ENCODE results near the gene DOCK1.

DOCK1 gene

DNA sequence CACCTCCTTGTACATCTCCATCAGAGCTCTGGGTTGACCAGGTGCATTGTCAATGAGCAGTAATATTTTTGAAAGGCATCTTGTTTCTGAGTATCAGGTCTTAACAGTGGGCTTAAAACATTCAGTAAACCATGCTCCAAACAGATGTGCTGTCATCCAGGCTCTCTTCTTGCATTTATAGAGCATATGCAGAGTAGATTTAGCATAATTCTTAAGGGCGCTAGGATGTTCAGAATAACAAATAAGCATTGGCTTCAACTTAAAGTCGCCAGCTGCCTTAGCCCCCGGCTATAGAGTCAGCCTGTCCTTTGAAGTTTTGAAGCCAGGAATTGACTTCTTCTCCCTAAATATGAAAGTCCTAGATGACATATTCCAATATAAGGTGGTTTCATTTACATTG is 421.7 kb downstream of the DOCK1 start:
- in situ Hi-C loops (cut with MboI; ENCODE audit: low sequenced_read_pairs) = no loop called here

DNA sequence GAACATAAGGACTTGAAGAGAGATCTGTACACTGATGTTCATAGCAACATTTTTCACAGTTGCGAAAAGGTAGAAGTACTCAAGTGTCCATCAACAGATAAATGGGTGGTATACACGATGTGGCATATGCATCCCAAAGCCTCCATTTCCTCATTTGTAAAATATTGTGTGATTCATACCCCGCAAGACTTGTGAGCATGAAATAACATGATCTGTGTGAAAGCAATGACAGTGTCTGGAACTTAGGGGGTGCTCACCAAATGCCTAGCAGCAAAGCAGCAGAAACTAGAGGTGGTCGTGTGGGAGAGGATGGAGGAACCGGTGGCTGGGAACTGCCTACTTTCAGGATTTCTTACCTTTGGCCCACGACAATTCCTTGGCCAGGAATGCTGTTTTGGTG is 426.5 kb downstream of the DOCK1 start:
- in situ Hi-C loops (cut with MboI; ENCODE audit: low sequenced_read_pairs) = no loop called here

DNA sequence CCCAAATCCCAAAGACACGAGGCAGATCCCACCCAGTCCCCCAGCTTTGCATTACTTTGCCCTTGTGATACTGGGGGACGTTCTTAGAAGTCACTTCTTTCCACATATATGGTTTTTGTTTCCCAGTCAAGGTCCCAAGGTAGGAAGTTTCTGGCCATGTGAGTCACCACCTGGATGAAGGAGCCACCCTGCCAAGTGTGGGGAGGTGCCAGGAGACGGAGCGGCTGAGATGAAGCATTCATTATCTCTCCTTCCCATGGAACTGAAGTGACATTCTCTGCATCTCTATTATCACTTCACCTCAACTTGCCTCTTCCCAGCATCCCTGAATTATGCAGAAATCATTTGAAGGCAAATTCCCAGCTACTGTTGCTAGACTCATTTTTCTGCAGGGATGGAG is 427.4 kb downstream of the DOCK1 start:
- in situ Hi-C loops (cut with MboI; ENCODE audit: low sequenced_read_pairs) = no loop called here

- in situ Hi-C loops (cut with MboI; ENCODE audit: low sequenced_read_pairs) = no loop called here
Observed at GRCh38 chr10:127337801-127338200, 432.6 kb downstream of the DOCK1 start.

DNA sequence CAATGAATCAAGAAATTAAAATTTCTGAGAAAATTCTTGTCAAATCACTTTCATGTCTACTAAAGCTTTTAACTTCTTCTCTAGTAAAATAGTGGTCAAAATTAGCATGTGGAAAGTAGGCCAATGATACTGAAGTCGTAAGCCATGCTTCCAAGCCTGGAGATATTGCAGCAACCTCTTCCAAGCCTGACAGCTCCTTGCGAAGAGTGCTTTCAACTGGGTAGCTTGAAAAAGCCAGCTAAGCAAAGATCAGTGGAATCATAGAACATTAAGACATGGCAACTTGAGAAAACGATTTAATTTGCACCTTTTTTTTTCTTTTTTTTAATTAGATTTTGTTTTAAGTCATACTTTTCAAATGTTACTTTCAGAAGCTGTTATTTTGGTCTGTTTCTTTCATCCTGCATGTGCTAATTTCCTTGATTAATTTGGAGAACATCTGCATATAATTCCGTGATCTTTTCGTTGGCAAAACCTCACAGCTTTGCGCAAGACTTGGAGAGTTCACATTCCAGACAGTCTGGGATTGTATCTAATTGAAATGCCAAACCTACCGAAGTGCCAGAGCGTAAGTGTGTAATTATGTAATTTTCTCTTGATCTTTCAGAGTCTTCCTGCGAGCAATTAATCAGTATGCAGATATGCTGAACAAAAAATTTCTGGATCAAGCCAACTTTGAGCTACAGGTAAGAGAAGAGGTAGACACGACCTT is 433.3 kb downstream of the DOCK1 start:
- in situ Hi-C loops (cut with MboI; ENCODE audit: low sequenced_read_pairs) = no loop called here

- in situ Hi-C loops (cut with MboI; ENCODE audit: low sequenced_read_pairs) = no loop called here
Observed at GRCh38 chr10:127343821-127344220, 438.6 kb downstream of the DOCK1 start.

DNA sequence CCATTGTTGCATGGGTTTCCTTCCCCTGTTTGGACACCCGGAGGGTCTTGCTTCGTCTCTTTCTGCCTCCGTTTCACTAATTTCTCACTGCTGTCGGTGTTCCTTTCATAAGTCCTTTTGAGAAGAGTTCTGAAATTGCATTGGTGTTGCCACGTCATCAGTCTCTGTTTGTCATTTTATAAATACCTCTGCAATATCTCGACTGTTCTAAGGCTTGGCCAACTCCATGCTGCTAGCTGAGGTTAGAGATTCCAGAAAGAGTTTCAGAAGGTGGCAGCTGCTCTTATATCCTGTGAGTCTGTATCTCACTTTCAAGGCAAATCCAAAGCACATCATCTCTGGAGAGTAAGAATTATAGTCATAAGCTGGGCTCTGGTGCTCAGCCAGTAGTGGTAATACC is 439.1 kb downstream of the DOCK1 start:
- in situ Hi-C loops (cut with MboI; ENCODE audit: low sequenced_read_pairs) = no loop called here

GRCh38 chr10:127345231-127345965 is 440.2 kb downstream of the DOCK1 start:
- in situ Hi-C loops (cut with MboI; ENCODE audit: low sequenced_read_pairs) = no loop called here

DNA sequence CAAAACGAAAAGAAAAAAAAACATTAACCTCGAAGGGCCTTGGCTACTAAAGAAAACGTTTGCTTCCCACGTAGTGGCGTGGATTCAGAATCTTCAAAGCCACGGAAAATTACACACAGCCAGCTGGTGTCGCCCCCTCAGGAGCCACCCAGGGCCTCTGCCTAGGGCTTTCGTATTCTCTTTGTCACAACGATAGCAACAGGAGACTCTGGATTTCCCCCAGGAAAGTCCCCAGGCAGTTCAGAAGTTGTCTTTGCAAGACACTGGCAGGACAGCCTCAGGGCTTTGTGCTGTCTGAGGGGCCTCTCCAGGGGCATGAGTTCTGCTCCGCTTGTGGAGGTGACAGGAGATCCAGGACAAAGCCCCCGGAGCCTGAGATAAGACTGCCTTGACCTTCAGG is 441.4 kb downstream of the DOCK1 start:
- in situ Hi-C loops (cut with MboI; ENCODE audit: low sequenced_read_pairs) = no loop called here

- in situ Hi-C loops (cut with MboI; ENCODE audit: low sequenced_read_pairs) = no loop called here
Observed at GRCh38 chr10:127347202-127347959, 442.2 kb downstream of the DOCK1 start.

DNA sequence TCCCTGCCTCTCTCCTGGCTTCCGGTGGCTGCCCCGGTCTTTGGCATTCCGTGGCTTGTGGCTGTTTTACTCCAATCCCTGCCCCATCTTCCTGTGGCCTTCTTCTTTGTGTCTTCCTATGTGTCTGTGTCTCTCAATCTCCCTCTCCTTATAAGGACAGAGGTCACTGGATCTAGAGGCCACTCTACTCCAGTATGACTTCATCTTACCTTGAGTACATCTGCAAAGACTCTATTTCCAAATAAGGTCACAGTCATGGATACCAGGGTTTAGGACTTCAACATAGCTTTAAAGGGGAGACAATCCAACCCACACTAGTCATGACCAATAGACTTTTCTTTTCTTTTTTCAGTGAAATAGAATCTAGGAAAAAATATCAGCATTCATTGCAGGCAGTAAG is 444.5 kb downstream of the DOCK1 start:
- in situ Hi-C loops (cut with MboI; ENCODE audit: low sequenced_read_pairs) = no loop called here

DNA sequence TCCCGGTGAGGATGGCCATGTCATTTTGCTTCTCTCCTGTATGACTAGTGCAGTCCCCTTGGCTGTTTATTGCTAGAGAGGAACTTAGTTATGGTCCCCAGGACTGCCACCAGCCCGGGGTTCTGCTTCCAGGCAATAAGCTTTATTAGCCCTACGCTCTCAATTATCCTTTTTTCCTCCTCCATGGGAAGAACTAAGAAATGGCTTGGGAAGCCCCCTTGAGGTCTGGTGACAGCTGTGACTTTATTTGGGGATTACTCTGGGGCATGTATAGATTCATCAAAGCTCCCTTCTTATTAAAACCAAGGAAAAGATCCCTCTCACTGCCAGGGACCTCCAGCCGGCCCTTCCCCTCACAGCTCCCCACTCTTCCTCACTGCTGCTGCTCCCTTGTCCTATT is 446.3 kb downstream of the DOCK1 start:
- in situ Hi-C loops (cut with MboI; ENCODE audit: low sequenced_read_pairs) = no loop called here

DNA sequence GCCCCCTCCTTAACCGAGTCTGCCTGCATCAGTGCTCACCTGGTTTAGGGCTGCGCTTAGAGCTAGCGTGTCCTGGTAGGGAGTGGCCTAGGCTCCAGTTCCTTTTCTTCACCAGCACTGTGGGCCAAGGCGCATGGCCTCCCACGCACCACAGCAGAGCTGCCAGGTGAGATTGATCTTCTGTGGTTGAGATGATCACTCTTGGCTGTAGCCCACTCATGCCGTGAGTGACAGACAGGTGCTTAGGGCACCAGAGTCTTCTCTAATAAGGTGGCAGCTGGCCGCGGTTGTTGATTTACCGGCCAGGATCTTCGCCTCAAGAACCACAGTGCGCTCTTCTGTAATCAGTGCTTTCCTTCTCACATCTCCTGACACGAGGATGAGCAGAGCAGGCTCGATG is 448.3 kb downstream of the DOCK1 start:
- in situ Hi-C loops (cut with MboI; ENCODE audit: low sequenced_read_pairs) = no loop called here

DNA sequence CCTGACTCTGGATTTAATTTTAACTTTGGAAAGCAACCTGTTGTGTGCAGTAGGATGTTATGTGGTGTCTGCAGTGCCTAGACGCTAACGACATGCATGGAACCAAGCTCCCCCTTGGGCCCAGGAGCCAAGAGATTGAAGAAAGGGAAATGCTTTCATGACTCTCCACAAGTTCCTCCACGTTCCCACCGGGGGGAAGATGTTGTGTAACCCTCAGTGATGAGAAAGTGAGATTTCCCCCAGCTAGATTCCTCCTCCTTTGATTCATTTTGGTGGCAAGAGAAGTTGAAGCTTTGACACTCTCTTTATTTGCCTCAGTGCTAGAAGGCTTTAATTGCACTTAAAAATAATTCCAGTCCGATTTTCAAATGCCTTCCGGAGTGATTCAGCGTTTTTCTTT is 449.0 kb downstream of the DOCK1 start:
- in situ Hi-C loops (cut with MboI; ENCODE audit: low sequenced_read_pairs) = no loop called here

- in situ Hi-C loops (cut with MboI; ENCODE audit: low sequenced_read_pairs) = no loop called here
Observed at GRCh38 chr10:127354992-127355391, 449.8 kb downstream of the DOCK1 start.

- in situ Hi-C loops (cut with MboI; ENCODE audit: low sequenced_read_pairs) = no loop called here
Observed at GRCh38 chr10:127356360-127356759, 451.1 kb downstream of the DOCK1 start.

DNA sequence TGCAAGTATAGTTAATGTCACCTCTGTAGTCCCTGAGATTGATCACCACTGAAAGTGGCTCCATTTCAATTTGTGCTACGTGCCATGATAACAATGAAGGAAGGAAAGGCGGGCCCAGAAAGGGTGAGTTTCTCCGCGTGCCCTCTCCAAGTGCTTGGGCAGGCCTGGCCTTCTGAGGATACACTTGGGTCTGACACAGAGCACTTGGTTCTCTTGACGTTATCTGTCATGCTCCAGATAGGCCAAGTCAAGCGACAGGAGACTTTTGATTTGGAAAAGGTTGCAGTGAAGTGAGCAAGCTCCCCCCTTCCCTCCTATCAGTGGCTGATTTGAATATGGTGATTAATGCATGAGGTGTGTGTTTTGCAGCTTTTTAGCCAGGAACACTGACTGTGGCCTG is 452.0 kb downstream of the DOCK1 start:
- in situ Hi-C loops (cut with MboI; ENCODE audit: low sequenced_read_pairs) = no loop called here

DNA sequence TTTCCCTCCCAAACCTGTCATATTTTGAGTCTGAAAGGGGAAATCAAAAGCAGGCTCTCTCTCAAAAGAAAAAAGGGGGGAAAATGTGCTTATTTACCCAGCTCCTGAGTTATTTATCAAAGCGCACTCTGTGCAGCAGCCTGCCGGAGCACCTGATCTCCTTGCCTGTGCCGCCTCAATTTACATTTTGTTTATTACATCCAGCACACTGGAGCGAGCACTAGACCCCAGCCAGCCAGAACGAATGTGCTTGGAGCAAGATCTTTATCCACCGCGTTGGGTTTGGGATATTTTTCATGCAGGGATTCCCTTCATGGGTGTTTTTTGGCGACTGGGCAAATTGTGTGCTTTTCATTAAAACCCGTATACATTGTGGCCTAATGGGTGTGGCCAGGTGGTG is 453.1 kb downstream of the DOCK1 start:
- in situ Hi-C loops (cut with MboI; ENCODE audit: low sequenced_read_pairs) = no loop called here

- in situ Hi-C loops (cut with MboI; ENCODE audit: low sequenced_read_pairs) = no loop called here
Observed at GRCh38 chr10:127364034-127364433, 458.8 kb downstream of the DOCK1 start.

GRCh38 chr10:127368101-127368500 is 462.9 kb downstream of the DOCK1 start:
- in situ Hi-C loops (cut with MboI; ENCODE audit: low sequenced_read_pairs) = no loop called here

DNA sequence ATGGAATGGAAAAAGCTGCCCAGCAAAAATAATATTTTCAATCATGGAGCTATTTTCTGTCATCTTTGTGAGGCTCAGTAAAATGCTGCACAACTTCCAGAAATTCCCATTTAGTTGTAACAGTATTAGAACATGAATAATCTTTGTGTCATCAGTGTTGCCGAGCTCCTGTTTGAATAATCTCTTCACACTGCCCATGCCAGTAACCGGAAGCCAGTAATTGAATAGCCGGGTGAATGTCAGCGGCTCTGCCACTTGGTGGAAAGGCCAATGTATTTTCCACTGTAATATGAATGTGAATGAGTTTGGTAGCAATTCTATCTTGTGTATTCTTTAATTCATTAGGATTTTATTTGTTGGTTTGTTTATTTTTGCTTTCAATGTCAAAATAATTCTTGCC is 463.7 kb downstream of the DOCK1 start:
- in situ Hi-C loops (cut with MboI; ENCODE audit: low sequenced_read_pairs) = no loop called here

DNA sequence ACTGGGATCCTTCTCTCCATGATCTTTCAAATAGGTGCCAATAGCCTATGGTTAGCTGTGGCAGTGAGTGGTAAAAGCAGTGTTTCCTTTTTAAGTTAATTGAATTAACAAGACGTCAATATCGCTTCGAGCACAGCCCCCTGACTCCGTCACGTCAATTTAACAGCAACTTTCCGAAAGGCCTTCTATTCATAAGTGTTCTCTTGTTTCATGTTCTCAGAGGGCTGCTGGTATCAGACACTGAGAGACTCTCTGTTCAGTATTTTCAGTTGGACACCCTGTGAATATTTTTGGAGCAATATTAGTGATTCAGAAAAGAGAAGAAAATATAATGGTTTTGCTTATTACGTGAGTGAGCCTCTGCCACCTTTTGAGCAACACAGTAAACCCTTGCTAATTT is 465.4 kb downstream of the DOCK1 start:
- in situ Hi-C loops (cut with MboI; ENCODE audit: low sequenced_read_pairs) = no loop called here
